SK-MEL-5 (cell line): Measurements from ENCODE around the gene SBSN. TPM values are rescaled to one million over a fixed set of nuclear protein-coding genes. Genes with fewer than 3 reads are reported as not detected.

ENCODE experiments used
- DNase-seq: peaks from one replicate; pipeline ENCODE4 v3.0.0-alpha.2; 2016; ENCODE audit warnings: low read depth, low spot score
- in situ Hi-C: cut with HindIII; loops from 2 replicates; pipeline ENCODE4 v1.10.0; 2016; ENCODE audit warnings: low sequenced_read_pairs, high pct_unique_total_duplicates, low pct_unique_long_range_greater_than_20kb
- total RNA-seq: library from RNA; depleted of rRNA; stranded (reverse); fragments of >200 nt; shearing (Covaris generic); gene quantifications from 2 replicates; pipeline ENCODE4 v1.2.3, GENCODE V29; 2014

SBSN gene
- total RNA-seq, 1 experiment from 2014 or later = not detected

GRCh38 chr19:35542209-35542608 is 14.1 kb upstream of the SBSN start:
- in situ Hi-C loops = no loop called here

GRCh38 chr19:35540356-35540927 is 12.3 kb upstream of the SBSN start:
- DNase-seq = no peak
- in situ Hi-C loops = no loop called here

More at GRCh38 chr19:35542209-35542608, 14.1 kb upstream of the SBSN start:
- no peak for DNase-seq

- no peak for DNase-seq
- in situ Hi-C loops = no loop called here
Observed at GRCh38 chr19:35539850-35540249, 11.7 kb upstream of the SBSN start.

GRCh38 chr19:35539314-35539713 is 11.2 kb upstream of the SBSN start:
- DNase-seq = no peak
- in situ Hi-C loops = no loop called here

- DNase-seq = no peak
Observed at GRCh38 chr19:35534803-35535480, 6.8 kb upstream of the SBSN start.

GRCh38 chr19:35533822-35534392 is 5.8 kb upstream of the SBSN start:
- in situ Hi-C loops = no loop called here
- DNase-seq = no peak

More at GRCh38 chr19:35534803-35535480, 6.8 kb upstream of the SBSN start:
- in situ Hi-C loops = no loop called here

GRCh38 chr19:35533201-35533821 is 5.2 kb upstream of the SBSN start, which contains the start of gene GAPDHS:
Gene GAPDHS (plus strand): TSS chr19:35533456. CDS start chr19:35533528, 72 bp downstream.
- no peak for DNase-seq
- in situ Hi-C loops = no loop called here

- in situ Hi-C loops = no loop called here
- DNase-seq = no peak
Observed at GRCh38 chr19:35531291-35531690, 3.2 kb upstream of the SBSN start.

GRCh38 chr19:35529241-35530218 is 1.4 kb upstream of the SBSN start:
- no peak for DNase-seq
- in situ Hi-C loops = no loop called here

- DNase-seq = no peak
- in situ Hi-C loops = no loop called here
Observed at GRCh38 chr19:35525873-35526272, 2.2 kb downstream of the SBSN start.

- in situ Hi-C loops = no loop called here
- no peak for DNase-seq
Observed at GRCh38 chr19:35524181-35524837, 3.8 kb downstream of the SBSN start.

- in situ Hi-C loops = no loop called here
- DNase-seq = no peak
Observed at GRCh38 chr19:35522745-35523327, 5.3 kb downstream of the SBSN start.

GRCh38 chr19:35521124-35521743 is 6.9 kb downstream of the SBSN start:
- in situ Hi-C loops = no loop called here
- DNase-seq = peak; percentile 54

GRCh38 chr19:35519291-35519690 is 8.8 kb downstream of the SBSN start:
- in situ Hi-C loops = no loop called here
- DNase-seq = no peak

- peak; percentile 90 for DNase-seq
- in situ Hi-C loops = no loop called here
Observed at GRCh38 chr19:35518313-35518712, 9.8 kb downstream of the SBSN start.

- no peak for DNase-seq
- in situ Hi-C loops = no loop called here
Observed at GRCh38 chr19:35517342-35517741, 10.8 kb downstream of the SBSN start.
